SHP77 (cell line): ENCODE data around the gene TXNRD2.
"Not testable (repeated sequence)": the region's sequence is repeated elsewhere in the genome, so short reads cannot be mapped to it uniquely, and the experiment has no call there.

ENCODE experiments used
- DNase-seq, 2 experiments: peaks; one replicate each; lab custom pipeline; 2025; lab: John Stamatoyannopoulos, UW

The TXNRD2 gene

DNA sequence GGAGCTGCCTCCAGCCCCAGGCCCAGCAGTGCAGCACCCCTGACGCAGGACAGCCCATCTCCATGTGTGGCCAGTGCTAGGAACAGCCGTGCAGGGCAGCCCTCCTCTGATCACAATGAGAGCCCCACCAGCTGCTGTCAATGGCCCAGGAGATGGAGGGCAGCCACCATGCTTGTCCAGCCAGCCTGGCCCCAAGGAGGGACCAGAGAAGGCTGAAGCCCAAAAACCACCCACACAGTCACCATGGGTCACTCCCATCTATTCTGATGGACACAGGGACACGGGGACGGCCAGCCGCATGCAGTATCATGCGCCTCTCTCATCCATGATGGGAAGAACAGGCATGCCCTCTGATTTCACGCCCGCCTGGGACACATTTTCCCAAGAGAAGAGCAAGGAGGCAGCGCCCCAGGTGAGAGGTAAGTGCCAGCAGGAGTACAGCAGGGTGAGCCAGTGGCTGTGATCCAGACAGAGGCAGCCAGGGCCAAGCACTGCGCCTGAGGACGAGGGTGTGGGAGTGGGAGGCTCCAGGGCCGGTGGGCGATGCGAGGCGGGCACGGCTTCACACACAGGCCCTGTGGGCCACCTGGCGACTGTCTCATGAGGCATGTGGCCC is 53.4 kb downstream of the TXNRD2 start:
- no peak for DNase-seq

DNA sequence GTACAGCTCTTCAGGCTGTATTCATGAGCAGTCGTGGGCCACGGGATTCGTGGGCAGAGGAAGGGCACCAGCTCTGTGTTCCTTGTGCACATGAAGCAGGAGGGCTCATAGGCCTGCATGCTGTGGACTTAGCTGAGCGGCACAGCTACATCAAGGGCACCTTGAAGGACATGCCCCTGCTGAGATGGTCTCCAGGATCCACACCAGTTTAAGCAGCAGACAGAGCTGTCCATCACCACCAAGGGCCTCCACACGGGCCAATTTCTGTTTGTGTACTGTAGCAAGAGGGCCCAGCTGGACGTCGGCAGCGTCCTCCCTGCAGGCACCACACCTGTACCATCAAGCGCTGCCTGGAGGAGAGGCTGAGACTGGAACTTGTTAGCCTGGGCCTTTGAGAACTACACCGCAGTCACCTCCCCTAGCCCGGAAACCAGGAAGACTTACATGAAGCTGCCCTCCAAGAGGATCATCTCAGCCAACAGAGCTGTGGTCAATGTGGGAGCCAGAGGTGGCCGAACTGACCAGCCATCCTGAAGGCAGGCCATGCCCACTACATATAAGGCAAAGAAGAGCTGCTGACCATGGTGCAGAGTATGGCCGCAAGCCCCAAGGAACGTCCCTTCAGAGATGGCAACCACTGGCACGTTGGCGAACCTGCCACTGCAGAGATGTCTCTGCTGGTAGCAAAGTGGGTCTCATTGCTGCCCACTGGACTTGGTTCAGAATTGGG is 54.2 kb downstream of the TXNRD2 start:
- no peak for DNase-seq

DNA sequence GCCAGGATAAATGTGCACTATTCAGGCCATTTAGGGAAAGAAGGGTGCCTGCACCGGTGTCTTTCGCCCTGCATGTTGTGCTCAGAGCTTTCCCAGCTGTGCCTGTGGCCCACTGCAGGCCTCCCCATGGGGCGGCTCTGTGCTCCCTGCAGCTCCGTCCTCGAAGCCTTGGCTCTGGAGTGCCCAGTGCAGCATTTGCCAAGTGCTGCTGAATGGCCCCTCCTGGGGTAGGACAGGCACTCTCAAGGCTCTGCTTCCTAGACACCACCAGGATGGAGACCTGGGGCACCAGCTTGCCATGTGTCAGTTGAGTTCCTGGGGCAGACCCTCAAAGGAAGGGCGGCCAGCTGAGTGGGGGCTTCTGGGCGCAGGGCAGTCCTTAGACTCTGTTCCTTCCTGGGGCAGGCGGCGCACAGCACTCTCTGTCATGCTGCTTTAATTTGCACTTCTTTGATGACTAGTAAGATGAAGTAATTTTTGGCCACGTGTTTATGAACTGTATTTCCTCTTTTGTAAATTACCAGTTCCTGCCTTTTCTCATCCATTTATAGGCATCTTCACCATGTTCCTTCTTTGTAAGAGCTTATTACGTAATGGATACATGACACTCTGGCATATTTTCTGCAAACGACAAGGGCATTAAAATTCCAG is 54.9 kb downstream of the TXNRD2 start:
- no peak for DNase-seq

DNA sequence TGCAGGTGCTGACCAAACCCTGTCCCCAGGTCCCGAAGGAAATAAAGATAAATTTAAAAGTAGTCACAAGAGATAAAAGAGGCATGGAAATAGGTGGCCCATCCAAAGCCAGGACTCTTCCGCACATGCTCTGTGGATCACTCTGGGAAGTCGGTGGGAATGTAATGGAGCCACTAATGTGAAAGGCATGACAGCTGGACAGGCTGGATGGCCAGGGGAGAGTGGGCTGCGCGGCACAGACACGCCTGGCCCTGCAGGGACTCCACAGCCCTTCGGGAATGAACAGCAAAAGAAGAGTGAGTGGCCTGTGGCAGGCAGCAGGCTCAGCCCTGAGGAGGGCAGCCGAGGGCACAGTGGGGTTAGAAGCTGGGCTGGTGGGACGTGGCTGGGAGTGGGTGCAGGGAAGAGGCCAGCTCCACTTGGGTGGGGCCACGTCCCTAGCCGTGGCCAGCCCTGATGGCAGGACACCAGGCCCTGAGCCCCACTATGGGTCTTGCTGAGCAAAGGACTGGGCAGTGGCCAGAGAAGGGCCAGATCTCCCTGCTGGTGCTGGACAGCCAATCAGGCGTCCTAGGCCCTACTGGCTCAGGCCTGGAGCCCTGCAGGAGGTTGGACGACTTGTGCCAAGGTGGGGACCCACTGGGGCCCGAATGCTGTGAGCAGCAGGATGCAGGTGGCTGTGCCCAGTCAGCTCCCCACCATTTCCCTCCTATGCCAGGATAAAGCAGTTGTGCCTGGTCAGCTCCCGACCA is 55.6 kb downstream of the TXNRD2 start:
- no peak for DNase-seq

GRCh38 chr22:19884954-19885751 is 56.5 kb downstream of the TXNRD2 start:
- no peak for DNase-seq

- DNase-seq = no peak
Observed at GRCh38 chr22:19884161-19884953, 57.3 kb downstream of the TXNRD2 start.

DNA sequence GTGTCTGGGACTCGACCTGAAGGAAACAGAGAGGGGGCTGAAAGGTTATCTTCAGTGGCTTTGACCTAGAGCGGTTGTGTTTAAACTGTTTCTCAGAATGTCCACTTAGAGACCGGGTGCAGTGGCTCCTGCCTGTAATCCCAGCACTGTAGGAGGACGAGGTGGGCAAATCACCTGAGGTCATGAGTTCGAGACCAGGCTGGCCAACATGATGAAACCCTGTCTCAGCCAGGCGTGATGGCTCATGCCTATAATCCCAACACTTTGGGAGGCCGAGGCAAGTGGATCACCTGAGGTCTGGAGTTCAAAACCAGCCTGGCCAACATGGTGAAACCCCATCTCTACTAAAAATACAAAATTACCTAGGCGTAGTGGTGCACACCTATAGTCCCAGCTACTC is 58.2 kb downstream of the TXNRD2 start:
- not testable (repeated sequence) for DNase-seq

DNA sequence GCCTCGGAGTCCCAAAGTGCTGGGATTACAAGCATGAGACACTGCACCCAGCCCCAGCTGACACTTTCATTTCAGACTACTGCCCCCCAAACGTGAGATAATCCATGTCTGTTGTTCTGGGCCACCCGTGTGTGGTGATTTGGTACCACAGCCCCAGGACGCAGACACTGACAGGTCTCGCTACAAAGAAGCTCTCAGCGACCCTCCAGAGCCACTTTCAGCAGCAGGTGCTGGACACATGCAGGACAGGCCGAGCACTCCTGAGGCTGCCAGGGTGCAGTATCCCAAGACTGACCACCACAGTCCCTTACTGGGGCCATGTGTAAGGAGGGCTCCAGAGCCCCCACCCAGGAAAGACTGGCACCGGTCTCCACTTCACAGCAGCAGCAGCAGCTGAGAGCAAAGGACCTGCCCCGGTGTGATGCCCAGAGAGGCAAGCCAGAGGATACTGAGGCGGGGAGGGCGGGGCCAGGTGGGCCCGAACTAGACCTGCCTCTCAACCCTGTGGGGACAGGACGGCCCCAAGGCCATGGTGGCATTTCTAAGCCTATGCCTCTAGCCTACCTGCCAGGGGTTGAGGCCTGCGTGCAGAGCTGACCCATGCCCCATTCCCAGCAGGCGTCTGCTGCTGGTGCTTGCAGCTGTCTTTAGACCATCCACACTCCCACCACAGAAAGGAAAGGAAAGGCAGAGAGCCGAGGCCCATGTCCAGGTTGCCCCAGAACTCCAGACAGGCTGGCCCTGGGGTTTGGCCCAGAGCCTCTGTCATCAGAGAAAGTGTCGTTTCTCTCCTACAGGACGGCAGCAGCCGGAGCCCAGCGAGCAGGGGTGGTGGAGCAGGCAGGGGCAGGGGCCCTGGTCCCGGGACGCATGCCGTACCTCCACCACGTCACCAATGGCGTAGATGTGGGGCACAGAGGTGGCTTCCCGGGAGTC is 58.9 kb downstream of the TXNRD2 start:
- no peak for DNase-seq

- DNase-seq = no peak
Observed at GRCh38 chr22:19880786-19881569, 60.6 kb downstream of the TXNRD2 start.

DNA sequence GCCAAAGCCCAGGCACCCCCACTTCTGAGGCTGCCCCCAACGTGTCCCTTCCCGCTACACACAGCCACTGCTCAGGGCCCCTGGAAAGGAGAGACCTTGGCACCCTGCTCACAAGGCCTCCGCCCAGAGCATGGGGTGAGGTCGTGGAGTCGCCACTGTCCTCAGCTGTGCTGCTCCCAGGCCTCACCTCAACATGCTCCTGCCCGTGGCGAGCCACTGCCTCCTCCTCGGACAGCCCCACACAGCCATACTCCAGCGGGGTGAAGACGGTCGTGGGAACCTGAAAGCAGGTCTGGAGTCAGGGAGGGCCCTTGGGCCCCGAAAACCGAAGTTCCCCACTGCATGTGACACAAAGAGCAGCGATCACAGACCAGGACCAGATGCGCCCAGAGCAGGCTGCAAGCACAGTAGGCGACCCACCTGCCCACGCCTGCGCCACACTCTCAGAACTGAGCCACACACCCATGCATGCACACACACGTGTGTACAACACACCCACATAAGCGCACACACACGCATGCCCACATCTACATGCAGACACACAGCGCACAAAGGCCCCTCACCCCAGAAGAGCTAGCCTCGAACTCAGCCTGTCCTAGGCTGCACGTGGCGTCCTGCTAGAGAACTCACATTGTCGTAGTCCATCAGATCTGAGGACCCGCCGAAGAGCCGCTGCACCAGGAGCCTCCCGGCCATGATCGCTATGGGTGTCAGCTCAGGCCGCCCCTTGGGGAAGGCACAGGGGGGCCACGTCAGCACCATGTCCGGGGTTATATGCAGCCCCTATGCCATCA is 61.4 kb downstream of the TXNRD2 start:
- no peak for DNase-seq

GRCh38 chr22:19879643-19879991 is 62.0 kb downstream of the TXNRD2 start:
- DNase-seq = no peak

GRCh38 chr22:19879246-19879570 is 62.4 kb downstream of the TXNRD2 start:
- DNase-seq = no peak

DNA sequence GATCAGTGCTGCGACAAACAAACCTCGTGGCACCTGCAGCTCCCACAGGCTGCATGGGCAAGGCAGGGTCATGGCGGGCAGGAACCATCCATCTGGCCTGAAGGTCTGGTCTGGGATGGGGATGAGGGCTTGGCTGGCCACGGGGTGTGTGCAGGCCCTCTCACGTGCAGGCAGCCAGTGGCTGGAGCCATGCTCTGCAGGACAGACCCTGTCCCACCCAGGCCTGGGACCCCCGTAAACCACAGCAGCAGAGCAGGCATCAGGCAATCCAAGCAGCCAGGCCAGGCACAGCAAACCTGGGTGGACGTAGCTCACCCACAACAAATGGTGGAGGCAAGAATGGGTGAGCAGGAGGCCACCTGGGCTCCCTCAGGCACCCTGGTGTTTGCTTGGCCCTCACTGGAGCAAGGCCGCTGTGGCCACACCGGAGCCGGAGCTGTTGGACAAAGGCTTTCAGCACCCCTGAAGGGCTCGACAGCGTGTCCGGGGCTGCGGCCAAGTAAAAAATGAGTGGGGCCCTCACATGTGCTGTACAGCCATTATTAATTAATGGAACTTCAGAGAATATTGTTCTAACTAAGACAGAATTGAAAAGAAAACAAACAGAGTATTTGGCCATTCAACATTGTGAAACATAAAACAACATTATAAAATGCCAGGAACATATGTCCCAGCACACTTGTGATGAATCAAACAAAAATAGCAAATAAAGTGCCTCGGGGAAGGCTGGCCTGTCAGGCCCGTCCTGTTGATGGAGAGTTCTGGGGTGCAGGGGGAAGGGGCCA is 63.0 kb downstream of the TXNRD2 start:
- DNase-seq = no peak

- DNase-seq = no peak
Observed at GRCh38 chr22:19877626-19878339, 63.8 kb downstream of the TXNRD2 start.

GRCh38 chr22:19876941-19877625 is 64.5 kb downstream of the TXNRD2 start:
- no peak for DNase-seq

GRCh38 chr22:19876314-19876940 is 65.2 kb downstream of the TXNRD2 start:
- no peak for DNase-seq
